Neural crest cell (in vitro differentiated cells): ENCODE measurements around the gene EMP2. TPM values are rescaled to one million over a fixed set of nuclear protein-coding genes. Genes with fewer than 3 reads are reported as not detected.

Experiments
- DNase-seq: peaks from one replicate; pipeline ENCODE4 v3.0.0; 2021; ENCODE audit warnings: low read depth, mixed read lengths, low spot score
- H3K27ac Mint-ChIP-seq: one replicate; pipeline ENCODE4 v1.8.0; 2021; ENCODE audit warnings: mild to moderate bottlenecking, mixed read lengths; ENCODE audit not compliant: unreplicated experiment
- H3K27me3 Mint-ChIP-seq: 2 replicates; pipeline ENCODE4 v1.8.0; 2021; ENCODE audit warnings: low read depth, mild to moderate bottlenecking, mixed read lengths
- H3K36me3 Mint-ChIP-seq: 2 replicates; pipeline ENCODE4 v1.8.0; 2021; ENCODE audit warnings: low read depth, mild to moderate bottlenecking, mixed read lengths
- H3K4me1 Mint-ChIP-seq: 2 replicates; pipeline ENCODE4 v1.8.0; 2021; ENCODE audit warnings: mixed read lengths
- H3K4me3 Mint-ChIP-seq: one replicate; pipeline ENCODE4 v1.8.0; 2021; ENCODE audit warnings: mild to moderate bottlenecking, mixed read lengths
- H3K9me3 Mint-ChIP-seq: 2 replicates; pipeline ENCODE4 v1.8.0; 2021; ENCODE audit warnings: mixed read lengths
- total RNA-seq: library from RNA; stranded (reverse); gene quantifications from 2 replicates; pipeline ENCODE4 v1.2.1, GENCODE V29; 2021
- TF ChIP-seq, protein P1 (sequence below): fragments of 200-600 bp; sonication (generic); conservative IDR thresholded peaks from 2 replicates; pipeline ENCODE4 v1.5.0; 2021; ENCODE audit warnings: antibody characterized with exemption, mild to moderate bottlenecking

EMP2 gene
- total RNA-seq, 1 donor from 2014 or later: 23.4 TPM

- Mint-ChIP-seq H3K36me3 (no peaks in the 10 kb centered on the region), H3K4me1 (no peaks in the 10 kb centered on the region), H3K4me3 (no peak overlapping the region), H3K27me3 (peaks cover 9% of the 10 kb centered on the region), H3K9me3 (no peaks in the 10 kb centered on the region), H3K27ac (no peak overlapping the region)
- DNase-seq: no peak
- TF ChIP-seq, protein P1, sequence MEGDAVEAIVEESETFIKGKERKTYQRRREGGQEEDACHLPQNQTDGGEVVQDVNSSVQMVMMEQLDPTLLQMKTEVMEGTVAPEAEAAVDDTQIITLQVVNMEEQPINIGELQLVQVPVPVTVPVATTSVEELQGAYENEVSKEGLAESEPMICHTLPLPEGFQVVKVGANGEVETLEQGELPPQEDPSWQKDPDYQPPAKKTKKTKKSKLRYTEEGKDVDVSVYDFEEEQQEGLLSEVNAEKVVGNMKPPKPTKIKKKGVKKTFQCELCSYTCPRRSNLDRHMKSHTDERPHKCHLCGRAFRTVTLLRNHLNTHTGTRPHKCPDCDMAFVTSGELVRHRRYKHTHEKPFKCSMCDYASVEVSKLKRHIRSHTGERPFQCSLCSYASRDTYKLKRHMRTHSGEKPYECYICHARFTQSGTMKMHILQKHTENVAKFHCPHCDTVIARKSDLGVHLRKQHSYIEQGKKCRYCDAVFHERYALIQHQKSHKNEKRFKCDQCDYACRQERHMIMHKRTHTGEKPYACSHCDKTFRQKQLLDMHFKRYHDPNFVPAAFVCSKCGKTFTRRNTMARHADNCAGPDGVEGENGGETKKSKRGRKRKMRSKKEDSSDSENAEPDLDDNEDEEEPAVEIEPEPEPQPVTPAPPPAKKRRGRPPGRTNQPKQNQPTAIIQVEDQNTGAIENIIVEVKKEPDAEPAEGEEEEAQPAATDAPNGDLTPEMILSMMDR: no peak
These were observed 19.2 kb upstream of the EMP2 start for GRCh38 chr16:10599626-10600025.

GRCh38 chr16:10598157-10598556 is 17.8 kb upstream of the EMP2 start:
- H3K36me3 Mint-ChIP-seq: no peaks in the 10 kb centered on the region
- no peaks in the 10 kb centered on the region for H3K4me1 Mint-ChIP-seq
- H3K27me3 Mint-ChIP-seq: peaks cover 9% of the 10 kb centered on the region
- DNase-seq: no peak
- no peak overlapping the region for H3K27ac Mint-ChIP-seq
- TF ChIP-seq, protein P1: no peak
- H3K9me3 Mint-ChIP-seq: no peaks in the 10 kb centered on the region
- H3K4me3 Mint-ChIP-seq: no peak overlapping the region

DNA sequence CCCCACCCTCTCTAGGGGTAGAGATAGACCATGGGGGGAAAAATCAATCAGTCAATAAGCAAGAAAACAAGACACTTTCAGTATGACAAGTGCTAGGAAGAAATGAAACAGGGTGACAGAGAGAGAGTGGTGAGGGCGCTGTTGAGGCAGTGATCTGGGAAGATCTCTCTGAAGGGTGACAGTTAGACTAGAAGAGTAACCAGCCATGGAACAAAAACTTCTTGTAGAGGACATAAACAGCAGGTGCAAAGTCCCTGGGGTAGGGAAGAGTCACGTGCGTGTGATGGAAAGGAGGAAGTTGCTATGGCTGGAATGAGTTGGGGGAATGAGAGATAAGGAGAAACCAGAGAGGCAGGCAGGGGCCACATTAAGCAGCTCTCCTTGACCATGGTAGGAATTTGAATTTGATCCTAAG is 16.8 kb upstream of the EMP2 start:
- H3K36me3 Mint-ChIP-seq: no peaks in the 10 kb centered on the region
- H3K27ac Mint-ChIP-seq: no peak overlapping the region
- DNase-seq: no peak
- TF ChIP-seq, protein P1: no peak
- no peaks in the 10 kb centered on the region for H3K9me3 Mint-ChIP-seq
- H3K4me1 Mint-ChIP-seq: no peaks in the 10 kb centered on the region
- H3K4me3 Mint-ChIP-seq: no peak overlapping the region
- peaks cover 9% of the 10 kb centered on the region for H3K27me3 Mint-ChIP-seq

- H3K9me3 Mint-ChIP-seq: no peaks in the 10 kb centered on the region
- no peak overlapping the region for H3K4me3 Mint-ChIP-seq
- TF ChIP-seq, protein P1: no peak
- H3K27ac Mint-ChIP-seq: no peak overlapping the region
- H3K36me3 Mint-ChIP-seq: no peaks in the 10 kb centered on the region
- no peak for DNase-seq
- H3K27me3 Mint-ChIP-seq: peaks cover 14% of the 10 kb centered on the region
- H3K4me1 Mint-ChIP-seq: no peaks in the 10 kb centered on the region
These were observed 14.0 kb upstream of the EMP2 start for GRCh38 chr16:10594312-10594950.

- Mint-ChIP-seq H3K9me3 (no peaks in the 10 kb centered on the region), H3K36me3 (no peaks in the 10 kb centered on the region), H3K27me3 (peaks cover 23% of the 10 kb centered on the region), H3K4me1 (peaks cover 12% of the 10 kb centered on the region), H3K27ac (no peak overlapping the region), H3K4me3 (no peak overlapping the region)
- DNase-seq: no peak
- TF ChIP-seq, protein P1: no peak
These were observed 12.2 kb upstream of the EMP2 start for GRCh38 chr16:10592611-10593010.
